Keratinocyte (primary cell): Measurements from ENCODE around the gene DCTN1.

ENCODE experiments used
- EZH2 ChIP-seq: IDR thresholded peaks from one replicate; pipeline ENCODE4 v1.6.1; 2012; ENCODE audit warnings: inconsistent platforms, mild to moderate bottlenecking, low read length, moderate library complexity
- TF ChIP-seq, protein P1 (sequence below), 3 experiments: IDR thresholded peaks in 1 of 3; conservative IDR thresholded peaks in 1 of 3; optimal IDR thresholded peaks in 1 of 3; 2 replicates in 2 of 3; 3 replicates in 1 of 3; pipeline versions ENCODE3 to v1.5.1; 2011; ENCODE audit warnings: low read length in 3 of 3, mild to moderate bottlenecking in 3 of 3, moderate library complexity in 2 of 3, control low read depth in 1 of 3, inconsistent platforms in 1 of 3; ENCODE audit not compliant: insufficient read depth in 2 of 3; ENCODE audit errors: extremely low read depth in 1 of 3

DNA sequence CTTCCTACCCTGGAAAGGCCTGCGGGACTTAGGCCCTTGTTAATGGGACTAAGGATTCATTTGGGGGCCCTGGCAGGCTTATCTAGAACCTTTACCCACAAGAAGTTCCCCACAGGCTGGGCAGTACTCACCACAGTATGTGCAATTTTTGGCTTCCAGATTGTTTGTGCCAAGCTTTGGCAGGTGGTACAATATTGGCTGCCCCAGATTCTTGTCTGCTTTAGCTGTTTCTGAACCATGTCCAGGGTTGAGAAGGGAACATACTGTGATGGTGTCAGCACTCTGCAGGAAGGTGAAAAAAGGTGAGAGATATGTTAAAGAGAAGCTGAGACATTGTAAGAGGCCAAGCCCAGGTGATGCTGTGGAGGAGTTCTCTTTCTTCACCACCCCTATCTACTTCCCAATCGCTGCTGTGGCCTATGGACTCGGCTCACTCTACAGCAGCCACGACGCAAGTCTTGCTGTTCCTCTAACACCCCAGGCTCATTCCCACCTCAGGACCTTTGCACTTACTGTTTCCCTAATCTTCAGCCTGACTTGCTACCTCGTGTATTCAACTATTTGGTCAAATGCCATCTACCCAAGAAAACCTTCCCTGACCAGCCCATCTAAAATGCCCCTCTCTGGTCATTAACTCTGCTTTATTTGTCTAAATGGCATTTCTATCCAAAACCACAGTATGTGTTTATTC lies 46.1 kb downstream of the DCTN1 start:
- TF ChIP-seq, protein P1, sequence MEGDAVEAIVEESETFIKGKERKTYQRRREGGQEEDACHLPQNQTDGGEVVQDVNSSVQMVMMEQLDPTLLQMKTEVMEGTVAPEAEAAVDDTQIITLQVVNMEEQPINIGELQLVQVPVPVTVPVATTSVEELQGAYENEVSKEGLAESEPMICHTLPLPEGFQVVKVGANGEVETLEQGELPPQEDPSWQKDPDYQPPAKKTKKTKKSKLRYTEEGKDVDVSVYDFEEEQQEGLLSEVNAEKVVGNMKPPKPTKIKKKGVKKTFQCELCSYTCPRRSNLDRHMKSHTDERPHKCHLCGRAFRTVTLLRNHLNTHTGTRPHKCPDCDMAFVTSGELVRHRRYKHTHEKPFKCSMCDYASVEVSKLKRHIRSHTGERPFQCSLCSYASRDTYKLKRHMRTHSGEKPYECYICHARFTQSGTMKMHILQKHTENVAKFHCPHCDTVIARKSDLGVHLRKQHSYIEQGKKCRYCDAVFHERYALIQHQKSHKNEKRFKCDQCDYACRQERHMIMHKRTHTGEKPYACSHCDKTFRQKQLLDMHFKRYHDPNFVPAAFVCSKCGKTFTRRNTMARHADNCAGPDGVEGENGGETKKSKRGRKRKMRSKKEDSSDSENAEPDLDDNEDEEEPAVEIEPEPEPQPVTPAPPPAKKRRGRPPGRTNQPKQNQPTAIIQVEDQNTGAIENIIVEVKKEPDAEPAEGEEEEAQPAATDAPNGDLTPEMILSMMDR (optimal IDR thresholded peaks at IDR 0.05 in 1 of 3, IDR thresholded peaks at IDR 0.05 in 1 of 3, conservative IDR thresholded peaks at IDR 0.05 in 1 of 3; ENCODE audit: extremely low read depth in 1 of 3, insufficient read depth in 2 of 3, low read length in 3 of 3), result no peak
- TF ChIP-seq EZH2, result no peak
